HG02973 (cell line): ENCODE results near the gene SUGT1.
"Not testable (repeated sequence)": the region's sequence is repeated elsewhere in the genome, so short reads cannot be mapped to it uniquely, and the experiment has no call there.

ENCODE experiments used
- ATAC-seq: cut with Tn5 transposase; IDR thresholded peaks from one replicate; pipeline ENCODE4 v1.9.1; 2021; ENCODE audit warnings: moderate library complexity; ENCODE audit not compliant: unreplicated experiment

SUGT1 gene

GRCh38 chr13:52665325-52665724, 12.7 kb downstream of the SUGT1 start:
- no peak for ATAC-seq

- ATAC-seq: no peak
These were observed 17.0 kb downstream of the SUGT1 start for GRCh38 chr13:52669677-52670076.

- ATAC-seq: no peak
These were observed 18.1 kb downstream of the SUGT1 start for GRCh38 chr13:52670726-52671125.

GRCh38 chr13:52673465-52673864, 20.8 kb downstream of the SUGT1 start:
- ATAC-seq: no peak

- ATAC-seq: no peak
These were observed 25.2 kb downstream of the SUGT1 start for GRCh38 chr13:52677823-52678222.

- ATAC-seq: not testable (repeated sequence)
These were observed 33.2 kb downstream of the SUGT1 start for GRCh38 chr13:52685806-52686205.

GRCh38 chr13:52686376-52686775, 33.7 kb downstream of the SUGT1 start:
- ATAC-seq: no peak

- ATAC-seq: peak; percentile 72
These were observed 43.2 kb downstream of the SUGT1 start for GRCh38 chr13:52695856-52696255.

- ATAC-seq: no peak
These were observed 43.9 kb downstream of the SUGT1 start for GRCh38 chr13:52696566-52696965.

GRCh38 chr13:52701728-52702465, 49.3 kb downstream of the SUGT1 start:
- ATAC-seq: no peak

GRCh38 chr13:52703482-52703881, 50.8 kb downstream of the SUGT1 start:
- no peak for ATAC-seq

- ATAC-seq: no peak
These were observed 53.4 kb downstream of the SUGT1 start for GRCh38 chr13:52706081-52706480.

- ATAC-seq: no peak
These were observed 54.7 kb downstream of the SUGT1 start for GRCh38 chr13:52707375-52707774.

- ATAC-seq: not testable (repeated sequence)
These were observed 55.6 kb downstream of the SUGT1 start for GRCh38 chr13:52708266-52708665.

- no peak for ATAC-seq
These were observed 58.6 kb downstream of the SUGT1 start for GRCh38 chr13:52711286-52711685.

- ATAC-seq: no peak
These were observed 59.7 kb downstream of the SUGT1 start for GRCh38 chr13:52712385-52712784.

- ATAC-seq: no peak
These were observed 61.3 kb downstream of the SUGT1 start for GRCh38 chr13:52713894-52714293.

- not testable (repeated sequence) for ATAC-seq
These were observed 68.3 kb downstream of the SUGT1 start for GRCh38 chr13:52720904-52721303.

- not testable (repeated sequence) for ATAC-seq
These were observed 68.7 kb downstream of the SUGT1 start for GRCh38 chr13:52721356-52721755.

- ATAC-seq: no peak
These were observed 70.5 kb downstream of the SUGT1 start for GRCh38 chr13:52723181-52723580.

GRCh38 chr13:52725302-52725701, 72.7 kb downstream of the SUGT1 start:
- no peak for ATAC-seq

GRCh38 chr13:52726258-52726657, 73.6 kb downstream of the SUGT1 start:
- ATAC-seq: no peak

- ATAC-seq: no peak
These were observed 81.5 kb downstream of the SUGT1 start for GRCh38 chr13:52734075-52734623.
